Keratinocyte (primary cell): Measurements from ENCODE around the gene EID1.

Experiments used
- EZH2 ChIP-seq: IDR thresholded peaks from one replicate; pipeline ENCODE4 v1.6.1; 2012; ENCODE audit warnings: inconsistent platforms, mild to moderate bottlenecking, low read length, moderate library complexity
- TF ChIP-seq, protein P1 (sequence below), 3 experiments: IDR thresholded peaks in 1 of 3; conservative IDR thresholded peaks in 1 of 3; optimal IDR thresholded peaks in 1 of 3; 2 replicates in 2 of 3; 3 replicates in 1 of 3; pipeline versions ENCODE3 to v1.5.1; 2011; ENCODE audit warnings: low read length in 3 of 3, mild to moderate bottlenecking in 3 of 3, moderate library complexity in 2 of 3, control low read depth in 1 of 3, inconsistent platforms in 1 of 3; ENCODE audit not compliant: insufficient read depth in 2 of 3; ENCODE audit errors: extremely low read depth in 1 of 3

DNA sequence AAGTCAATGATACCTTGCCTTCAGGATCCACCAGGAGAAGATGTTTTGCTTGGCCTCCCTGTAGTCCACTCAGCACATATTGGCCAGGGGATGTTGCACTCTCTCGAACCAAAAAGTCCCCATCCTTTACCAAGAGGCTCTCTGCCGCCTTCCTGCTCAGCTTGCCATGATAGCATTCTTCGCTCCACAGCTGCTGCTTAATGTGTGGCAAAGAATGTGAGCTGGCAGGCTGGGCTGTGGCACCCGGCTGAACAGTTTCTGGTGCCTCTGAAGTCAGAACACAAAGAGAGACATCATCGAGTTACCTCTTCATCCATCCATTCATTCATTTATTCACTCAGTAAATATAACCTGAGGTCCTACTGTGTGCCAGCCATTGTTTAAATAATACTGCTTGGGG, 43.2 kb upstream of the EID1 start:
- TF ChIP-seq, protein P1, sequence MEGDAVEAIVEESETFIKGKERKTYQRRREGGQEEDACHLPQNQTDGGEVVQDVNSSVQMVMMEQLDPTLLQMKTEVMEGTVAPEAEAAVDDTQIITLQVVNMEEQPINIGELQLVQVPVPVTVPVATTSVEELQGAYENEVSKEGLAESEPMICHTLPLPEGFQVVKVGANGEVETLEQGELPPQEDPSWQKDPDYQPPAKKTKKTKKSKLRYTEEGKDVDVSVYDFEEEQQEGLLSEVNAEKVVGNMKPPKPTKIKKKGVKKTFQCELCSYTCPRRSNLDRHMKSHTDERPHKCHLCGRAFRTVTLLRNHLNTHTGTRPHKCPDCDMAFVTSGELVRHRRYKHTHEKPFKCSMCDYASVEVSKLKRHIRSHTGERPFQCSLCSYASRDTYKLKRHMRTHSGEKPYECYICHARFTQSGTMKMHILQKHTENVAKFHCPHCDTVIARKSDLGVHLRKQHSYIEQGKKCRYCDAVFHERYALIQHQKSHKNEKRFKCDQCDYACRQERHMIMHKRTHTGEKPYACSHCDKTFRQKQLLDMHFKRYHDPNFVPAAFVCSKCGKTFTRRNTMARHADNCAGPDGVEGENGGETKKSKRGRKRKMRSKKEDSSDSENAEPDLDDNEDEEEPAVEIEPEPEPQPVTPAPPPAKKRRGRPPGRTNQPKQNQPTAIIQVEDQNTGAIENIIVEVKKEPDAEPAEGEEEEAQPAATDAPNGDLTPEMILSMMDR (optimal IDR thresholded peaks at IDR 0.05 in 1 of 3, IDR thresholded peaks at IDR 0.05 in 1 of 3, conservative IDR thresholded peaks at IDR 0.05 in 1 of 3; ENCODE audit: extremely low read depth in 1 of 3, insufficient read depth in 2 of 3, low read length in 3 of 3): no peak
- no peak for TF ChIP-seq EZH2
